HT-29 (cell line): ENCODE data around the gene BSPRY. TPM values are rescaled to one million over a fixed set of nuclear protein-coding genes. Genes with fewer than 3 reads are reported as not detected.
"Not testable (repeated sequence)": the region's sequence is repeated elsewhere in the genome, so short reads cannot be mapped to it uniquely, and the experiment has no call there.

ENCODE experiments used
- DNase-seq: peaks from one replicate; pipeline ENCODE4 v3.0.0-alpha.2; 2015; ENCODE audit warnings: low spot score
- total RNA-seq: library from RNA; depleted of rRNA; stranded (reverse); fragments of >200 nt; shearing (Covaris generic); gene quantifications from 2 replicates; pipeline ENCODE4 v1.2.3, GENCODE V29; 2014

Gene BSPRY
- total RNA-seq, 1 experiment from 2014 or later, result 31.5 TPM

DNA sequence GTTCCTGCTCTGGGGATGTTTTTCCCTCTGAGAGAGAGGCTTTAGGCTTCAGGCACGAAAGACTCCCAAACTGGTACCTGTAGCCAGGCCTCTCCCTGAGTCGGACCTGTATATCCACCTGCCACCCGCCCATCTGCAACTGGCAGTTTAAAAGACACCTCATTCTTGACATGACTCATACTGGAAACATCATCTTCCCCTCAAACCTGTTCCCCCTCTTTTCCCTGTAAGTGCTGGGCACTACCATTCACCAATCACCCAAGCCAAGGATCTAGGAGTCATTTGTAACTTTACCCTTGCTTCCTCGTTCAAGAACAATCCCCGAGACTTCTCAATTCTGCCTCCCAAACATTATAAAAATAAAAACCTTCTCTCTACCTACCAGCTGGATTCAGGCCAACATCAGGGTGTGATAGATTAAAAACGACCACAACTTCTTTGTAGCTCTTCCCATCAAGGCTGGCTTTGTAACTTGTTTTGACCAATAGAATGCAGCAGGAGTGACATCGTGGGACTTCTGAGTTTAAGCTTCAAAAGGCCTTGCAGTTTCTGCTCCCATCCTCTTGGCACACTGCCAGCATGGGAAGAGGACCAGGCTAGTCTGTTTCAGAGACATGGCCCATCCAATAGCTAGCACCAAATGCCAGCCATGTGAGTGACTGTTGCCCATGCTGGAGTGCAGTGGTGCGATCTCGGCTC, 7.5 kb upstream of the BSPRY start:
- peak; percentile 85 for DNase-seq

DNA sequence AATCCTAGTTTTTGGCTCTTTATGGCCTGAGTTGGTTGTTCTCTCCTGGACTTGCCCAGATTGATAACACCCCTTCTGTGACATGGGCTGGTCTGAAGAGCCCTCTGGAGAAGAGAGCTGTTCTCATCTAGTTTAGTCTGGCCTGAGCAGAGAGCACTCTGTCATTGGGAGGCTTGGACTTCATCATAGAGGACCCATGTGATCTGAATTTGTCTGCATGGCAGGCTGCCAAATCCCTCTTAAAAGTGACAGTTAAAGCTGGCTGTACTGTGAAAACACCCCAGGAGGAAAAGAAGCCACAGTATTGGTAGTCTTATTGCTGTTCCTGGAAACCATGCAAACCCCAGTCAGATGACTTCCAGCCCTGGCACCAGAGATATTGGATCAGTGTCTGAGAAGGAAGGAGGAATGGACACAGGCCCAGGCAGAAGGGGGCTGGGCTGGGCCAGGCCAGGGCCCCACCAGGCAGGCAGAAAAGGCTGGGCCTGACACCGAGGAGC, 5.6 kb upstream of the BSPRY start:
- DNase-seq, result peak; percentile 36

DNA sequence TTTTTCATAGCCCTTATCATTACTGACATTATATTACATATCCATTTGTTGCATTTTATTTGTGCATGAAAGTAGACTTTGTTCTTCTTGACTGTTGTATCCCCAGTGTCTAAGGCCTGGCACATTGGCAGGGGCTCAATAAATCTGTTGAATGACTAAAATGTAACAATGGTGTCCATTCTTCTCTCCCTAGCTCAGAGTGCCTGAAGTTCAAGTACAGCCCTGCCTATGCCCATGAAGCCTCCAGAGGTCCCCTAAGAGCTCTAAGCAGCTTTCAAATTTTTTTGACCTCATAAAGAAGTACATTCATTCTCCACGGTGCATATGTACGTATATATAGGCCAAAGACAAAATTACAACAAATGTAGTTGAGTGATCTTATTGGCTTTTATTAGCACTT, 4.2 kb upstream of the BSPRY start:
- no peak for DNase-seq

DNA sequence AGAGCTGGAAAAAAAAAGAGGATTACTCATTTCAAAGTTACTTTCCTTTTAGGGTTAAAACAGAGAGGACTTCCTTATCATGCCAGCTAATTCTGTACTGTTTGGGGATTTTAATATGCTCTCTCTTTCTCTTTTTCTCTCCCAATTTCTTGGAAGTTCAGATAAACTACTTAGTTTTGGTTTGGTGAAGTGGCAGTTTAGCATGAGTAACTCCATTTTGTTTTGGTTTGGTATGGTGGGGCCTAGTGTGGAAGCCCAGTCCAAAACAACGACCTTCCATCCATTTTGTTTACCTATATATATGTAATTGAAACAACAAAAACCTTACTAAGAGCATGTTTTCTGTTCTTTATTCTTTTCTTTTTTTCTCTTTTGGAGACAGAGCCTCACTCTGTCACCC, 3.7 kb upstream of the BSPRY start:
- DNase-seq, result no peak

DNA sequence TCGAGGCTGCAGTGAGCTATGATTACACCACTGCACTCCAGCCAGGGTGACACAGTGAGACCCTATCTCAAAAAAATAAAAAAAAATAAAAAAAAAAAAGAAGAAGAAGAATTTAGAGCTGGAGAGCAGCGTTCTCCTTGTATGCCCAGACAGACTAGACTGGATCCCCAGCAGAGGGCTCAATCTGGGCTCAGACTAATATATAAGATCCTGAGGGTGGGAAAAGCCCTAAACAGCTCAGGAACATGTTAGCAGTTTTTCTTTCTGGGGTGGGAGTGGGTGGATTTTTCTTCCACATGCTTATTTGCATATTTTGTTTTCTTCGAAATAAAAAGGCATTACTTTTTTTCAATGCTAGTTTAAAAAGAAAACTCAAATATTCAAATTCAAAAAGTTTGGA, 904 bp upstream of the BSPRY start:
- DNase-seq, result no peak

DNA sequence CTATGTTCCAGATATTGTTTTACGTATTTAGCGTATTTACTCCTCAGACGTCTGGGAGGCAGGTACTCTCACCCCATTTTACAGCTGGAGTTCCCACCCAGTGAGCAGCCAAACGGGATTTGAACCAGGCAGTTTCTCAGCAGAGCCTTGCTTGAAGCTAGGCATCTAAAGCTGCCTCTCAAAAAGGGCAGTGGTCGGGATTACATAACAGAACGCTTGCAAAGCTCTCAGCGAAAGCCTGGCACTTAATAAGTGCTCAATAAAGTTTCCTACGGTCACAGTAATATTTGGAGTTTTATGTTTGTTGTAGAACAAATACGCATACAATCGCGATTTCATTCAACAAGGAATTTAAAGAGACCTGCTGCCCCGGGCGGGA, 286 bp upstream of the BSPRY start:
- no peak for DNase-seq

DNA sequence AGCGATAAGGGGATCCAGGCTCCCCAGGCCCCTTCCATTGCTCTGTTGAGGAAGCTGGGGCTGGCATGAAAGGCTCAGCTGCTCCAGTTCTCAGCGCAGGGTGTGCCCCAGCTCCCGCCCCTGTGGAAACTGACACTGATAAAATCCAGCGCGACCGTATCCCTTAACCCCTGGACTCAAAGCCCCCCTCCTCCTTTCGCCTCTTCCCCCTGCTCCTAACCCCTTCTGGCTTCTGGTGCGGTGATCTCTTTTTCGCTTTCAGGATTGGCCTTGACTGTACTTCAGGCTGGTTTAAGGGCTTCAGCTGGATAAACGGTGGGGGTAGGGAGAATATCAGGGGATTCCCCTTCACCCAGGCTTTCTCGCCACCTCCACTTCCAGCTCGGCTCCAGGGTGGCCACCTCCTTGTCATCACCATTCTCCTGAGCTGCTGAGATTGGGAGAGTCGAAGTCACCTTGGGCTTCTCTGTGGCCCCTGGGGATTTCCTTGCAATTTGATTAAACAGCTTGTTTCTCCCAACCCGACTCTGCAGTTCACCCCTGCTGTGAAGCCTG, 843 bp downstream of the BSPRY start:
- no peak for DNase-seq

DNA sequence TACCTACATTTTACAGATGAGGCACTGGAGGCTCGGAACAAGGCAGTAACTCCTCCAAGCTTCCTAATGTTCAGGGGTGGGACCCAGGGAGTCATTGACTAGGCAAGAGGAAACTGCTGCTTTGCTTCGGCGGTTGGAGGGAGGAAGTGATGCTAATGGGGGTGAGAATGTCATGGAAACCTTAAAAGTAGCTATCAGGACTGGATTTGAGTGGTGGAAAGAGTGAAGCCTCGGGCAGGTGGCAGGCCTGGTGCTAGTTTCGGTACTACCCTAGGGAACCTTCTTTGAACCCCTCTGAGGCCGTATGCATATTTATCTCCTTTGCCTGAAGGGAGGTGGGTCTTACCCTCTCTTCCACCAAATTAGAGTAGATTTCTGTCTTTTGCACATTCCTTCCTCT, 1.6 kb downstream of the BSPRY start:
- DNase-seq, result no peak

DNA sequence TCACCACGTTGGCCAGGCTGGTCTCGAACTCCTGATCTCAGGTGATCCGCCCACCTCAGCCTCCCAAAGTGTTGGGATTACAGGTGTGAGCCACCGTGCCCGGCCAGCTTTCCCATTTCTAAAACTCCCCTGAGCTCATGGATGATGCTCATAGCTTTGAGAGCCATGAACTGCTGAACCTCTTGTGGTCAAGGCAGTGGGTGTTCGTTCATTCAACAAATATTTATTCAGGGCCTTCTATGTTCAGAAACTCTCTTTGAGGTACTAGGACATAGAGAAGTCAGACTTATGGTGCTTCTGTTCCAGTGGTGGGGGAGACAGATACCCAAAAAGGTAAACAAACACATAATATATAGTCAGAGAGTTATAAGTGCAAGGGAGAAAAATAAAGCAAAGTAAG, 2.7 kb downstream of the BSPRY start:
- DNase-seq, result no peak

DNA sequence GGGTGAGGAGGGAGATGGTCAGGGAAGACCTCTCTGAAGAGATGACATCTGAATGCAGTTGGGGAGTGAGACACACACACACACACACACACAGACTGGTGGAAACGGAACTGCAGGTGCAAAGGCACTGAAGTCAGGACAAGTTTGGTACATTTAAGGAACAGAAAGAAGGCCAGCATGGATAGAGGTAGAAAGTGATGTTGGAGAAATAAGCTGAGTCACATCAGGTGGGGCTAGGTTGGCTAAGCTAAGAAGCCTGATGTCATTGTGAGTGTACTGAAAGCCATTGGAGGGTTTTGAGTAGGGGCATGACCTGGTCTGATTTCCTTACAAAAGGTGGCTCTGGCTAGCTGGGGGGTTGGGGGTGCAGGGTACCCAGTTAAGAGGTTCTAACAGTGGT, 3.1 kb downstream of the BSPRY start:
- no peak for DNase-seq

DNA sequence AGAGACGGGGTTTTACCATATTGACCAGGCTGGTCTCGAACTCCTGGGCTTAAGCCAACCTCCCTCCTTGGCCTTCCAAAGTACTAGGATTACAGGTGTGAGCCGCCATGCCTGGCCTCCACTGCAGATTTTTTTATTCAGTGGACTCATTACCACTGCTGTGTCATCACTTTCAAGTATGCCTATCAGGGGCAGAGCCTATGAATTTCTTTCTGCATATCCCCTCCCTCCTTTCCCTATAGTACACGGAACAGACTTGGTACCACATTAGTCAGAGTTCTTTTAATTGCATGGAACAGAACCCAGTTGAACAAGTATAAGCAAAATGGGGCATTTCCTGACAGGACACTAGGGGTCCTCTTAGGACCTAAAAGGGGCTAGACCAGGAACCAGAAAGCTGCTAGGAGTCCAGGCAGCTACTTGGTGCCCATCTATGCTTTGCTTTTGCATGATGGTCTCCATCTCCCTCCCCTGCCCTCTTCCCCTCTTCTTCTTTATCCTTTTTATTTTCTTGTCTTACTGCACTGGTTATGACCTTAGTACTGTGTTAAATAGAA, 5.8 kb downstream of the BSPRY start:
- DNase-seq, result peak; percentile 37

DNA sequence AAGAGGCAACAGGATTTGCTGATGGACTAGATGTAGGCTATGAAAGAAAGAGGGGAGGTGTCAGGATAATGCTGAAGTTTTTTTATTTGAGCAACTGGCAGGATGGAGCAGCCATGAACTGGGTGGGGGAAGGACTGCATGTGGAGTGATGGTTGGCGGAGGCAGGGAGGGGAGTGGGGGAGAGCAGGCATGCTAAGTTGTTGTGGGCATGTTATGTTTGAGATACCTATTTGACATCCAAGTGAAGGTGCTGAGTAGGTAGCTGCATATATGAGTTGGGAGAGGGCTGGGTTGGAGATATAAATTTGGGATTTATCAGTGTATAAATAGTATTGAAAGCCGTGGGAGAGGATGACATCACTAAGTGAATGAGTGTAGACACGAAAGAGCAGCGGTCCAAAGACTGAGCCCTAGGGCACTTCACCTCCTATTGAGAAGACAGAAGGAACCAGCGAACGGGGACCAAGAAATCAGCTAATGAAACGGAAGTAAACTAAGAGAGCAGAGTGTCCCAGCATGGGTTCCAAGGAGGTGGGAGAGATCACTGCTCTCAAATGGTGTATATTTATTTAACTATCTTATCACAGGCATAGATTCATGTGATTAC, 7.4 kb downstream of the BSPRY start:
- DNase-seq, result no peak

DNA sequence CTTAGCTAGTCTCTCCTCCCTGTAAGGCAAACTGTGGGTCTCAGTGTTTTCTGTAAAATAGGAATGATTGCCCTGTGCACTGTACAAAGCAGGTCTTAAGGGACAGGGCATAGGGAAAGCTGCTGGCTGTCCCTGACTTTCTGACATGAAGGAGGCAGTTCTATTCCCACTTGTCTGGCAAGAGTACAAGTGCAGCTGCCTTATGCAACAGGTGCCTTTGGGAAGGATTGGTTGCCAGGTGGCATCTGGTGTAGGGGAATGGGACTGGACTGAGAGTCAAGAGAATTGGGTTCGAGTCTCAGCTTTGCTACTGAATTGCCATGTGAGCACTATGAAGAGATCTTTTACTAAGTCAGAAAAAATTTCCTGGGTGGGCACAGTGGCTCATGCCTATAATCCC, 10.0 kb downstream of the BSPRY start:
- DNase-seq, result no peak

DNA sequence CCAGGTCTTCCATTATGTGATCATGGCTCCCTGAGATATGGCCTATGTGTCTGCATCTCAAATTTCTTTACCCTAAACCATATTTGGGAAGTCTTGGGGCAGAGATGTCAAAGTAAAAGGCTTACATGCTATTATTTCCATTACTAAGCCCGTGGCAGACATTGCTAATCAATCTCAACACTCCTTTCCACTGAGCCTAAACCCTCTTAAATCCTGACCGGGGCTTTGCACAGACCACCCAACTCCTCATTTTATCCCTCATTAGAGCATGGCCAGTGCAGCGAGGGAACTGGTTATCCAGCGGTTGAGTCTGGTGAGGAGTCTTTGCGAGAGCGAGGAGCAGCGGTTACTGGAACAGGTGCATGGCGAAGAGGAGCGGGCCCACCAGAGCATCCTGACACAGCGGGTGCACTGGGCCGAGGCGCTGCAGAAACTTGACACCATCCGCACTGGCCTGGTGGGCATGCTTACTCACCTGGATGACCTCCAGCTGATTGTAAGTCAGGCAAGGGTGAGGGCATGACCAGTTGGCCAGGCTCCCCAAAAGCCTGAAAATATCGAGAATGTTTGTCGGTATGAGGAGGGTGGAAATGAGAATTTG, 11.0 kb downstream of the BSPRY start:
- no peak for DNase-seq

DNA sequence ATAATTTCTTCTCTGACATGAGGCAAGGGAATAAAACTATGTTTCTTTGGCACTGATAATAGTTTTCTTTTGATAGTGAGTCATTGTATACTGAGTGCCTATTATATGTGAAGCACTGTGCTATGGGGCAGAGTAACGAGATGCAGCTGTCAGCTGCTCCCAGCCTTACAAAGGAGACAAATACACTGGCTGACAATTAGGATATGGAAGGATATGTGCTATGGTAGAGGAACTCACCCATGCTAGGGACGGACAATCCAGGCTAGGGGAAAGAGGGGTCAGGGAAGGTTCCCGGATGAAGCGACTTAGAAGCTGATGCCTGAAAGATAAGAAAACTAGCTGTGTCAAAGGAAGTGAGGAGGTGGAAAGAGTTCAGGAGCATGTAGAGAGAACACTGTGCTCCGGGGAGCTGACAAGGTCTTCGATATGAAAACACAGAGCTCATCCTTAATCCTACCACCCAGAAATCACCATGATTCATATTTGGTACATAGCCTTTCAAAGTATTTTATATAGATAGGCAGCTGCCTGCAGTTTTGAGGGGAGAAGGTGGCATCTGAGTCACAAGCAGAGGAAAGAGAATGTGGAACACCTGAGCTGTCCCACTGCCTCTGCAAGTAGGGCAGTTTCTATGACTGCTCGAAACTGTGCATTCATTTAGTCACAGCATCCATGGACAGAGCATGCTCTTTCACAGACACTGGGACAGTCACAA, 12.1 kb downstream of the BSPRY start:
- no peak for DNase-seq

DNA sequence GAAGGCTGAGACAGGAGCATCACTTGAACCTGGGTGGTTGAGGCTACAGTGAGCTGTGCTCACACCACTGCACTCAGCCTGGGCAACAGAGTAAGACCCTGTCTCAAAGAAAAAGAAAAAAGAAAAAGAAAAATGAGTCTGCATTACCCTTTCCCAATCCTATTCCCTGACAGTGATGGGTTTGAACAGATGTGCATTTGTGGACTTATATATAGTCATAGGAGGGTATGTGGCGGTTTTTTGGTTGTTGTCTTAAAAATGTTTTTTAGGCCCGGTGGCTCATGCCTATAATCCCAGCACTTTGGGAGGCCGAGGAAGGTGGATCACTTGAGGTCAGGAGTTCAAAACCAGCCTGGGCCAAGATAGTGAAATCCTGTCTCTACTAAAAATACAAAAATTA, 14.0 kb downstream of the BSPRY start:
- DNase-seq, result no peak

DNA sequence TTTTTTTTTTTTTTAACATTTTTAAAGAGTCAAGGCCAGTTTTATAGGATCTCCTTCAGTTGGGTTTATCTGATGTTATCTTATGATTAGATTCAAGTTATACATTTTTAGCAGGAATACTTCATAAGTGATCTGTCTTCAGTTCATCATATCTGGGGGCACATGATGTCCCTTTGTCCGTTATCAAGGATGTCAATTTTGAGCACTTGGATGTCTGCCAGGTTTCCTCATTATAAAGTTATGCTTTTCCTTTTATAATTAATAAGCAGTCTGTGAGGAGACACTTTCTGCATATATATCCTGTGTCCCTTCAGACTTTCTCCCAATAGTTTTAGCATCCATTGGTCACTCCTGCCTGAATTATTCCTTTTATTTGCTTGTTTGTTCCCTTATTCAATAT, 15.6 kb downstream of the BSPRY start:
- no peak for DNase-seq

DNA sequence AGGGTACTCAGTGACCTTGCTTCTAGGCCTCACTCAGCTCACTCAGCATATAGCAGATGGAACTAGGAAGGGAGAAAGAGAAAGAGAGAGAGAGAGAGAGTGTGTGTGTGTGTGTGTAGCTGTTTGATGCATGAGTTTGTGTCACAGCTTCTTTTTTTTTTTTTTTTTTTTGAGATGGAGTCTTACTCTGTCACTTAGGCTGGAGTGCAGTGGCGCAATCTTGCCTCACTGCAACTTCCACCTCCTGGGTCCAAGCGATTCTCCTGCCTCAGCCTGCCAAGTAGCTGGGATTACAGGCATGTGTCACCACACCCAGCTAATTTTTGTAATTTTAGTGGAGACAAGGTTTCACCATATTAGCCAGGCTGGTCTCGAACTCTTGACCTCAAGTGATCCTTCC, 16.3 kb downstream of the BSPRY start:
- DNase-seq, result not testable (repeated sequence)

DNA sequence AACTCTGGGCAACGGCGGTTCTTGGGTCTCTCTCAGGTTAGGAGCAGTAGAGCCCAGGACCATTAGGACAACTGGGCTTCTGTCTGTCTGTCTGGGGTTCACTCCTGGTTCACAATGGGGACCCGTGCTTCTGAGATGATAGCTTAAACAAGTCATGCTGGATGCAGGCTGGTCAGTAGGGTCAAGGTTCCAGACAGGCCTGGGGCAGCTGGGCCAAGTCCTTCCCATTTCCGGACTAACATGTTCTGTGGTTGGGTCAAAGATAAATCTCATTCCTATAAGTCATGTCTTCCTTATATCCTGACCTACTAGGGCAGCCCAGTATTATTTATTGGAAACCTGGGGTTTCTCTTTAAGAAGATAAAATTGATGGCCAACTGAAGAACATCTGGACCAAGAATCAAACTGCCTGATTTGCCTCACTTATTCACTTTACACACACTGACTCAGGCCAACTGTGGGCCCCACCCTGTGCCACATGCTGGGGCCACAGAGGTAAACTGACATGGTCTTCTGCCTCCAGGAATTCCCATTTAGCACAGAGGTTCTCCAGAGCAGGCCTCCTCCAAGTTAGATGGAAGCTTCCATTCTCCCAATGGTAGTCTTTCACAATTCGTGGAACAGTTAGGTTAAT, 19.1 kb downstream of the BSPRY start:
- DNase-seq, result no peak

DNA sequence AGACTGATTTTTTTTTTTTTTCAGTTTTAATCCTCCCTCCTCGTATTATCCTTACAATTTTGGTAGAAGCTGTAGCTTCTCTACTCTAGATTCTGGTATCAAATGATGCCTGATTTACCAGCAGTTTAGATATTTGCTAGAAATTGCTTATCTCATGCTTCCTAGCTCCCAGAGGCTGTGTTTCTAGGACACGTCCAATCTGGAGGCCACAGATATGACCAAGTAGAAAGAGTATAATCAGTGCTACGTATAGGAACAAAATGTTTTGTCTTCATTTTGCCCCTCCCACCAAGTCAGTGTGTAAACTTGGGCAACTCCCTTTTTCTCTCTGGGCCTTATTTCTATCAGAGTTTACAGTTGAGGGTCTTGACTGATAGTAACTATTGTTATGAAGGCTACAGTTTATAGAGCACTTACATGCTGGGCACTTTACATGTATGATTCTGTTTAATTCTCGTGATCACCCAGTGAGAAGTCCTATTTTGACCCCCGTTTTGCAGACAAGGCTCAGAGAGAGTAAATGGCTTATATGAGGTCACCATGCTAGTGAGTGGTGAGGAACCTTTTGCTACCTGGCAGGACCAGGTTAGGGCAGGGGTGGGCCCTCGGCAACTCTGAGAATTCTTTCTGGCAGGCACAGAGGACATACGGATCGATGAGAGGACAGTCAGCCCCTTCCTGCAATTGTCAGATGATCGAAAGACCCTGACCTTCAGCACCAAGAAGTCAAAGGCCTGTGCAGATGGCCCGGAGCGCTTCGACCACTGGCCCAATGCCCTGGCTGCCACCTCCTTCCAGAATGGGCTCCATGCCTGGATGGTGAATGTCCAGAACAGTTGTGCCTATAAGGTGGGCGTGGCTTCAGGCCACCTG, 19.9 kb downstream of the BSPRY start:
- DNase-seq, result no peak

DNA sequence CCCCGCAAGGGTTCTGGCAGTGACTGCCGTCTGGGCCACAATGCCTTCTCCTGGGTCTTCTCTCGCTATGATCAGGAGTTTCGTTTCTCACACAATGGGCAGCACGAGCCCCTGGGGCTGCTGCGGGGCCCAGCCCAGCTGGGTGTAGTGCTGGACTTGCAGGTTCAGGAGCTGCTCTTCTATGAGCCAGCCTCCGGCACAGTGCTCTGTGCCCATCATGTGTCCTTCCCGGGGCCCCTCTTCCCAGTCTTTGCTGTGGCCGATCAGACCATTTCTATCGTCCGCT, 20.5 kb downstream of the BSPRY start:
- no peak for DNase-seq
